ENCODE data around the gene BCAS1.

The BCAS1 gene

GRCh38 chr20:54056762-54057639, 13.4 kb downstream of the BCAS1 start:
- no peak for DNase-seq (ENCODE audit: low read depth)
- TF ChIP-seq CTCF (conservative IDR thresholded peaks at IDR 0.05; ENCODE audit: control insufficient read depth, insufficient read depth, low read depth, low read length) = peak; percentile 13
- no peak overlapping the region for H3K4me3 ChIP-seq (ENCODE audit: control insufficient read depth, low read depth, low read length)

- TF ChIP-seq CTCF (conservative IDR thresholded peaks at IDR 0.05; ENCODE audit: control insufficient read depth, insufficient read depth, low read depth, low read length) = no peak
- H3K4me3 ChIP-seq (ENCODE audit: control insufficient read depth, low read depth, low read length) = no peak overlapping the region
- no peak for DNase-seq (ENCODE audit: low read depth)
These were observed 15.9 kb downstream of the BCAS1 start for GRCh38 chr20:54054516-54054915.

- TF ChIP-seq CTCF (conservative IDR thresholded peaks at IDR 0.05; ENCODE audit: control insufficient read depth, insufficient read depth, low read depth, low read length) = no peak
- DNase-seq (ENCODE audit: low read depth) = no peak
- H3K4me3 ChIP-seq (ENCODE audit: control insufficient read depth, low read depth, low read length) = no peak overlapping the region
These were observed 19.3 kb downstream of the BCAS1 start for GRCh38 chr20:54051068-54051467.

- peak; percentile 28 for DNase-seq (ENCODE audit: low read depth)
- no peak for TF ChIP-seq CTCF (conservative IDR thresholded peaks at IDR 0.05; ENCODE audit: control insufficient read depth, insufficient read depth, low read depth, low read length)
These were observed 21.4 kb downstream of the BCAS1 start for GRCh38 chr20:54048891-54049545.

GRCh38 chr20:54048481-54048880, 21.9 kb downstream of the BCAS1 start:
- no peak for TF ChIP-seq CTCF (conservative IDR thresholded peaks at IDR 0.05; ENCODE audit: control insufficient read depth, insufficient read depth, low read depth, low read length)
- peak; percentile 42 for DNase-seq (ENCODE audit: low read depth)
- no peak overlapping the region for H3K4me3 ChIP-seq (ENCODE audit: control insufficient read depth, low read depth, low read length)

More at GRCh38 chr20:54048891-54049545, 21.4 kb downstream of the BCAS1 start:
- no peak overlapping the region for H3K4me3 ChIP-seq (ENCODE audit: control insufficient read depth, low read depth, low read length)

GRCh38 chr20:54047720-54048119, 22.7 kb downstream of the BCAS1 start:
- no peak for TF ChIP-seq CTCF (conservative IDR thresholded peaks at IDR 0.05; ENCODE audit: control insufficient read depth, insufficient read depth, low read depth, low read length)
- H3K4me3 ChIP-seq (ENCODE audit: control insufficient read depth, low read depth, low read length) = no peak overlapping the region

More at GRCh38 chr20:54047720-54048119, 22.7 kb downstream of the BCAS1 start:
- no peak for DNase-seq (ENCODE audit: low read depth)

Measured in fibroblast of mammary gland (primary cell).